Large intestine (tissue), 3 donors: ENCODE results near the gene TJAP1. TPM values are rescaled to one million over a fixed set of nuclear protein-coding genes. Genes with fewer than 3 reads are reported as not detected.
"Not testable (repeated sequence)": the region's sequence is repeated elsewhere in the genome, so short reads cannot be mapped to it uniquely, and the experiment has no call there.

Source experiments
- DNase-seq, 2 donors: peaks; one replicate each; pipeline versions ENCODE4 v3.0.0 to v3.0.0-alpha.2; 2013
- H3K27ac ChIP-seq: one replicate; pipeline ENCODE4 v1.5.1; 2013; ENCODE audit warnings: low read length
- H3K27me3 ChIP-seq: 2 replicates; pipeline ENCODE4 v1.6.1; 2013; ENCODE audit warnings: low read length; ENCODE audit not compliant: control insufficient read depth, insufficient read depth
- H3K36me3 ChIP-seq: 2 replicates; pipeline ENCODE4 v1.6.1; 2013; ENCODE audit warnings: low read length; ENCODE audit not compliant: control insufficient read depth, insufficient read depth
- H3K4me1 ChIP-seq: one replicate; pipeline ENCODE4 v1.6.1; 2013; ENCODE audit warnings: low read length; ENCODE audit not compliant: control insufficient read depth, insufficient read depth
- H3K4me3 ChIP-seq: one replicate; pipeline ENCODE4 v1.5.1; 2013; ENCODE audit warnings: low read length
- H3K9me3 ChIP-seq: one replicate; pipeline ENCODE4 v1.6.1; 2013; ENCODE audit warnings: mild to moderate bottlenecking, low read depth, low read length, moderate library complexity; ENCODE audit not compliant: control insufficient read depth
- WGBS: methylation state at CpG from one replicate; pipeline ENCODE4 v1.1.5; 2013; ENCODE audit warnings: low lambda C conversion rate; ENCODE audit not compliant: insufficient coverage; 5-methylcytosine and 5-hydroxymethylcytosine counted together
- polyA plus RNA-seq: library from polyadenylated mRNA; unstranded; fragments of 120-200 nt; gene quantifications from one replicate; pipeline ENCODE4 v1.2.1, GENCODE V29; 2013

TJAP1 gene
- polyA plus RNA-seq, 1 donor = 43.1 TPM

GRCh38 chr6:43452896-43453295, 24.5 kb upstream of the TJAP1 start:
- H3K27ac ChIP-seq = no peak overlapping the region
- H3K27me3 ChIP-seq = peaks cover 17% of the 10 kb centered on the region
- H3K9me3 ChIP-seq = peaks cover 2% of the 10 kb centered on the region
- WGBS = no CpG with 5 or more reads among the region's 4 CpGs
- H3K4me1 ChIP-seq = peaks cover 5% of the 10 kb centered on the region
- H3K4me3 ChIP-seq = no peak overlapping the region
- peaks cover 41% of the 10 kb centered on the region for H3K36me3 ChIP-seq
- DNase-seq = no peak

- DNase-seq = no peak
- Histone ChIP-seq H3K36me3 (peaks cover 33% of the 10 kb centered on the region), H3K27me3 (peaks cover 17% of the 10 kb centered on the region), H3K4me3 (no peak overlapping the region), H3K27ac (no peak overlapping the region), H3K4me1 (peaks cover 5% of the 10 kb centered on the region), H3K9me3 (peaks cover 2% of the 10 kb centered on the region)
Measured at GRCh38 chr6:43453831-43454230, 23.5 kb upstream of the TJAP1 start.

GRCh38 chr6:43454290-43454695, 23.1 kb upstream of the TJAP1 start:
- Histone ChIP-seq H3K4me1 (peaks cover 5% of the 10 kb centered on the region), H3K27me3 (peaks cover 17% of the 10 kb centered on the region), H3K27ac (no peak overlapping the region), H3K36me3 (peaks cover 29% of the 10 kb centered on the region), H3K4me3 (peak overlapping the region; percentile 50), H3K9me3 (peaks cover 2% of the 10 kb centered on the region)
- WGBS = no CpG with 5 or more reads among the region's 17 CpGs
- DNase-seq = no peak

GRCh38 chr6:43454696-43455530, 22.5 kb upstream of the TJAP1 start:
- H3K36me3 ChIP-seq = peaks cover 22% of the 10 kb centered on the region
- DNase-seq = peak; percentile 72 to 74
- H3K27ac ChIP-seq = no peak overlapping the region
- peaks cover 2% of the 10 kb centered on the region for H3K9me3 ChIP-seq
- H3K27me3 ChIP-seq = peaks cover 17% of the 10 kb centered on the region
- H3K4me1 ChIP-seq = peaks cover 5% of the 10 kb centered on the region
- no CpG with 5 or more reads among the region's 97 CpGs for WGBS
- peak overlapping the region; percentile 50 for H3K4me3 ChIP-seq

GRCh38 chr6:43455531-43456428, 21.6 kb upstream of the TJAP1 start, which contains the start of gene DLK2:
TSS of gene DLK2 (minus strand) at chr6:43455548. CDS start at chr6:43454825, 723 bp downstream.
- no CpG with 5 or more reads among the region's 55 CpGs for WGBS

GRCh38 chr6:43457643-43458042, 19.7 kb upstream of the TJAP1 start:
- peaks cover 5% of the 10 kb centered on the region for H3K4me1 ChIP-seq
- H3K9me3 ChIP-seq = peaks cover 2% of the 10 kb centered on the region
- no peak overlapping the region for H3K27ac ChIP-seq
- peaks cover 7% of the 10 kb centered on the region for H3K36me3 ChIP-seq
- DNase-seq = no peak
- no peak overlapping the region for H3K4me3 ChIP-seq
- H3K27me3 ChIP-seq = peaks cover 24% of the 10 kb centered on the region
- WGBS = 39% methylated on average over 3 of the region's 9 CpGs

More at GRCh38 chr6:43455531-43456428, 21.6 kb upstream of the TJAP1 start, which contains the start of gene DLK2:
- H3K9me3 ChIP-seq = peaks cover 2% of the 10 kb centered on the region
- peaks cover 14% of the 10 kb centered on the region for H3K36me3 ChIP-seq
- peak in 1 of 2 donors; percentile 58 for DNase-seq
- H3K27me3 ChIP-seq = peaks cover 17% of the 10 kb centered on the region
- H3K27ac ChIP-seq = no peak within 1 kb of the TSS
- peak within 1 kb of the TSS; percentile 50 for H3K4me3 ChIP-seq
- H3K4me1 ChIP-seq = peaks cover 5% of the 10 kb centered on the region

- WGBS = no CpG with 5 or more reads among the region's 15 CpGs
- H3K27ac ChIP-seq, DNase-seq, H3K36me3 ChIP-seq, H3K9me3 ChIP-seq, H3K4me3 ChIP-seq, H3K4me1 ChIP-seq: not testable (repeated sequence)
- H3K27me3 ChIP-seq = peaks cover 28% of the 10 kb centered on the region
Measured at GRCh38 chr6:43458154-43458553, 19.2 kb upstream of the TJAP1 start.

- Histone ChIP-seq H3K27me3 (peaks cover 32% of the 10 kb centered on the region), H3K36me3 (no peaks in the 10 kb centered on the region), H3K4me3 (no peak overlapping the region), H3K9me3 (peaks cover 2% of the 10 kb centered on the region), H3K4me1 (peaks cover 5% of the 10 kb centered on the region), H3K27ac (no peak overlapping the region)
- no peak for DNase-seq
- no CpG with 5 or more reads among the region's 1 CpG for WGBS
Measured at GRCh38 chr6:43459535-43459934, 17.8 kb upstream of the TJAP1 start.

GRCh38 chr6:43460032-43460431, 17.3 kb upstream of the TJAP1 start:
- no peak overlapping the region for H3K4me3 ChIP-seq
- no peaks in the 10 kb centered on the region for H3K9me3 ChIP-seq
- no peak overlapping the region for H3K27ac ChIP-seq
- peaks cover 5% of the 10 kb centered on the region for H3K4me1 ChIP-seq
- H3K36me3 ChIP-seq = no peaks in the 10 kb centered on the region
- no CpG with 5 or more reads among the region's 4 CpGs for WGBS
- H3K27me3 ChIP-seq = peaks cover 32% of the 10 kb centered on the region
- no peak for DNase-seq

GRCh38 chr6:43461936-43462335, 15.4 kb upstream of the TJAP1 start:
- Histone ChIP-seq H3K4me3 (no peak overlapping the region), H3K27me3 (peaks cover 18% of the 10 kb centered on the region), H3K9me3 (no peaks in the 10 kb centered on the region), H3K27ac (no peak overlapping the region), H3K36me3 (no peaks in the 10 kb centered on the region), H3K4me1 (no peaks in the 10 kb centered on the region)
- no peak for DNase-seq
- 14% methylated on average over 1 of the region's 5 CpGs for WGBS
